IMR-90 (cell line): Measurements from ENCODE around the gene NCAPG2. TPM values are rescaled to one million over a fixed set of nuclear protein-coding genes. Genes with fewer than 3 reads are reported as not detected.

Source experiments
- ATAC-seq: fragments of 200-7000 bp; cut with Tn5 transposase; 2 replicates; pipeline ENCODE4 v1.9.1; 2020; ENCODE audit warnings: low read depth, mild to moderate bottlenecking, moderate library complexity
- BruUV-seq: library from RNA; stranded (reverse); fragments of 400-500 nt; replicated peaks from 2 replicates; lab custom pipeline; 2021; lab: Mats Ljungman, UMichigan
- CTCF ChIA-PET: fragments of 300-600 bp; formaldehyde crosslinking; extraction: SDS; loops from one replicate; lab custom pipeline; 2021; ENCODE audit warnings: antibody characterized with exemption; lab: Yijun Ruan, JAX
- POLR2A ChIA-PET: fragments of 300-600 bp; sonication (Branson Sonifier 250); formaldehyde crosslinking; loops from one replicate; lab custom pipeline; 2022; ENCODE audit warnings: antibody characterized with exemption; ENCODE audit not compliant: unreplicated experiment; lab: Charles Lee
- DNase-seq: peaks from one replicate; pipeline ENCODE4 v3.0.0; 2013
- H2AFZ ChIP-seq: replicated peaks from 2 replicates; pipeline ENCODE3; 2013; ENCODE audit warnings: low read length, mild to moderate bottlenecking; ENCODE audit not compliant: poor library complexity
- H2AK5ac ChIP-seq: 2 replicates; pipeline ENCODE4 v1.6.1; 2013; ENCODE audit warnings: low read depth, low read length, inconsistent platforms
- H2AK9ac ChIP-seq: replicated peaks from 2 replicates; pipeline ENCODE3; 2013; ENCODE audit warnings: mild to moderate bottlenecking, low read depth, low read length, moderate library complexity; ENCODE audit not compliant: poor library complexity
- H2BK120ac ChIP-seq: 2 replicates; pipeline ENCODE4 v1.6.1; 2013; ENCODE audit warnings: low read depth, low read length, inconsistent platforms
- H2BK15ac ChIP-seq: 3 replicates; pipeline ENCODE4 v1.6.1; 2013; ENCODE audit warnings: low read depth, low read length, inconsistent platforms
- H2BK20ac ChIP-seq: 2 replicates; pipeline ENCODE4 v1.6.1; 2013; ENCODE audit warnings: low read depth, mild to moderate bottlenecking, inconsistent platforms, low read length, moderate library complexity
- H2BK5ac ChIP-seq: 2 replicates; pipeline ENCODE4 v1.6.1; 2013; ENCODE audit warnings: mild to moderate bottlenecking, low read depth, low read length, inconsistent platforms; ENCODE audit not compliant: poor library complexity, severe bottlenecking
- H3K14ac ChIP-seq: replicated peaks from 2 replicates; pipeline ENCODE4 v1.6.1; 2013; ENCODE audit warnings: low read depth, low read length, inconsistent platforms
- H3K18ac ChIP-seq: 2 replicates; pipeline ENCODE4 v1.6.1; 2013; ENCODE audit warnings: low read depth, low read length, control low read depth
- H3K23ac ChIP-seq: 2 replicates; pipeline ENCODE4 v1.6.1; 2013; ENCODE audit warnings: low read depth, low read length, inconsistent platforms
- H3K27ac ChIP-seq: 2 replicates; pipeline ENCODE4 v1.5.1; 2013; ENCODE audit warnings: mild to moderate bottlenecking, control low read depth, low read length; ENCODE audit not compliant: insufficient read depth
- H3K27me3 ChIP-seq: 2 replicates; pipeline ENCODE4 v1.6.1; 2013; ENCODE audit warnings: low read length; ENCODE audit not compliant: control insufficient read depth, insufficient read depth
- H3K36me3 ChIP-seq: 2 replicates; pipeline ENCODE4 v1.6.1; 2013; ENCODE audit warnings: low read length, mixed read lengths; ENCODE audit not compliant: control insufficient read depth, insufficient read depth
- H3K4ac ChIP-seq: 2 replicates; pipeline ENCODE4 v1.6.1; 2013; ENCODE audit warnings: low read depth, low read length, inconsistent platforms
- H3K4me1 ChIP-seq: 2 replicates; pipeline ENCODE4 v1.6.1; 2013; ENCODE audit warnings: low read length, mixed read lengths; ENCODE audit not compliant: control insufficient read depth, insufficient read depth
- H3K4me2 ChIP-seq: 2 replicates; pipeline ENCODE4 v1.6.1; 2013; ENCODE audit warnings: low read depth, mild to moderate bottlenecking, control low read depth, low read length, moderate library complexity
- H3K4me3 ChIP-seq: 2 replicates; pipeline ENCODE4 v1.5.1; 2013; ENCODE audit warnings: low read depth, mild to moderate bottlenecking, control low read depth, low read length, moderate library complexity; ENCODE audit not compliant: insufficient read depth
- H3K56ac ChIP-seq: 2 replicates; pipeline ENCODE4 v1.6.1; 2013; ENCODE audit warnings: low read length, inconsistent platforms; ENCODE audit not compliant: insufficient read depth; ENCODE audit errors: extremely low read depth
- H3K79me1 ChIP-seq, 2 experiments: 2 replicates each; pipeline ENCODE4 v1.6.1; 2013; ENCODE audit warnings: low read length in 2 of 2, inconsistent platforms in 1 of 2, low read depth in 1 of 2
- H3K9ac ChIP-seq: 2 replicates; pipeline ENCODE4 v1.6.1; 2013; ENCODE audit warnings: low read depth, low read length, control low read depth
- H3K9me1 ChIP-seq: 2 replicates; pipeline ENCODE4 v1.6.1; 2013; ENCODE audit warnings: low read length, inconsistent platforms; ENCODE audit not compliant: insufficient read depth
- H3K9me3 ChIP-seq: 2 replicates; pipeline ENCODE4 v1.6.1; 2013; ENCODE audit warnings: low read length; ENCODE audit not compliant: control insufficient read depth, insufficient read depth
- H4K20me1 ChIP-seq: 2 replicates; pipeline ENCODE4 v1.6.1; 2013; ENCODE audit warnings: low read length, inconsistent platforms; ENCODE audit not compliant: insufficient read depth
- H4K5ac ChIP-seq: 2 replicates; pipeline ENCODE4 v1.6.1; 2013; ENCODE audit warnings: mild to moderate bottlenecking, low read depth, low read length, control low read depth
- H4K8ac ChIP-seq, 2 experiments: 2 replicates each; pipeline ENCODE4 v1.6.1; 2013; ENCODE audit warnings: low read depth in 2 of 2, low read length in 2 of 2, control low read depth in 1 of 2, inconsistent platforms in 1 of 2
- H4K91ac ChIP-seq: 2 replicates; pipeline ENCODE4 v1.6.1; 2013; ENCODE audit warnings: low read depth, low read length, inconsistent platforms; ENCODE audit not compliant: insufficient read depth
- CEBPB ChIP-seq: IDR thresholded peaks from 2 replicates; pipeline ENCODE4 v1.6.1; 2012; ENCODE audit warnings: low read depth, low read length, improper control_type of control experiment
- MAZ ChIP-seq: IDR thresholded peaks from 2 replicates; pipeline ENCODE4 v1.6.1; 2012; ENCODE audit warnings: low read depth, mild to moderate bottlenecking, low read length, improper control_type of control experiment, moderate library complexity, borderline replicate concordance
- MXI1 ChIP-seq: IDR thresholded peaks from 2 replicates; pipeline ENCODE4 v1.6.1; 2012; ENCODE audit warnings: low read depth, mild to moderate bottlenecking, low read length, moderate library complexity, borderline replicate concordance
- POLR2A ChIP-seq: IDR thresholded peaks from 2 replicates; pipeline ENCODE4 v1.6.1; 2012; ENCODE audit warnings: mild to moderate bottlenecking, low read depth, low read length
- RCOR1 ChIP-seq: IDR thresholded peaks from 2 replicates; pipeline ENCODE4 v1.6.1; 2012; ENCODE audit warnings: mild to moderate bottlenecking, low read length, improper control_type of control experiment; ENCODE audit not compliant: insufficient replicate concordance
- SMC3 ChIP-seq: fragments of 150-350 bp; IDR thresholded peaks from 2 replicates; pipeline ENCODE4 v1.6.1; 2016; ENCODE audit warnings: low read depth, mild to moderate bottlenecking, antibody characterized with exemption, low read length, moderate library complexity
- WGBS, 2 experiments: methylation state at CpG; one replicate each; pipeline versions ENCODE4 v1.1.5 to v1.1.7; 2013; ENCODE audit warnings: missing lambda C conversion rate in 2 of 2; ENCODE audit not compliant: insufficient read length in 1 of 2; ENCODE audit errors: extremely low coverage in 2 of 2; 5-methylcytosine and 5-hydroxymethylcytosine counted together
- dilution Hi-C: fragments of 300-500 bp; cut with HindIII; formaldehyde crosslinking; loops from one replicate; pipeline ENCODE4 v1.14.3; 2018; ENCODE audit warnings: low sequenced_read_pairs; ENCODE audit not compliant: unreplicated experiment
- in situ Hi-C: fragments of 300-500 bp; cut with MboI; formaldehyde crosslinking; loops from 3 replicates; pipeline ENCODE4 v1.14.3; 2019; ENCODE audit warnings: low sequenced_read_pairs, inconsistent platforms, mixed read lengths
- intact Hi-C: fragments of 100-400 bp; cut with micrococcal nuclease; formaldehyde crosslinking; loops from 2 replicates; pipeline ENCODE4 v1.10.0; 2022
- polyA plus RNA-seq, 3 experiments: library from polyadenylated mRNA; depleted of rRNA; stranded (reverse); fragments of >200 nt; gene quantifications; 2 replicates each; pipeline ENCODE4 v1.2.3, GENCODE V29; 2012; ENCODE audit warnings: low replicate concordance in 1 of 3
- total RNA-seq: library from RNA; depleted of rRNA; stranded (reverse); fragments of >200 nt; gene quantifications from 2 replicates; pipeline ENCODE4 v1.2.3, GENCODE V29; 2012

Gene NCAPG2
- total and polyA plus RNA-seq, 2 of the 4 experiments (the other 2 are of a cell fraction): 25.6 to 25.8 TPM

DNA sequence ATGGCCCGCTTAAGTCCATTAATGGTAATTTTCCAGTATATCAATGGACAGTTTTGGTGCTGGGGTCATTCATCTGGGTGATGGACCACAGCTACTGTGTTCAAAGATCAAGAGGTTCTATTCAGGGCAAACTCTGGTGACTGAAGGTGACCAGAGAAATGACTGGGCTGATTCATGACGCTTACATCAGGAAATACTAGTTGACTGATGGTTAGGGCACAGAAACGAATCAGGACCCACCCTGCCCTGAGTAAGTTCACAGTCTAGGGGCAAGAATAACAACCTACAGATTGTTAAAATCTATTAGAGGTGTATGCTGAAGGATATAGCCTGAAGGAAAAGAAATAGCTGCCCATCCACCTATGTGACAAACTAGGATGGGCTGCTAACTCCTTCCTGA is 9.5 kb downstream of the NCAPG2 start:
- DNase-seq (no peak), ATAC-seq (no peak)
- H2BK15ac ChIP-seq: no peak overlapping the region
- intact Hi-C loops: no loop called here
- no peak overlapping the region for H3K18ac ChIP-seq
- H2BK5ac ChIP-seq: no peak overlapping the region
- no peaks in the 10 kb centered on the region for H4K20me1 ChIP-seq
- peaks cover 3% of the 10 kb centered on the region; the same call in 1 of the 2 replicates for H3K36me3 ChIP-seq
- H2BK20ac ChIP-seq: no peak overlapping the region
- H3K9me1 ChIP-seq: no peaks in the 10 kb centered on the region; the same call in 1 of the 2 replicates
- H3K4me2 ChIP-seq: no peak overlapping the region
- H2AK5ac ChIP-seq: no peak overlapping the region
- H3K4me3 ChIP-seq: no peak overlapping the region
- no peaks in the 10 kb centered on the region for H3K9me3 ChIP-seq
- H3K56ac ChIP-seq: no peak overlapping the region
- no peak overlapping the region for H2AK9ac ChIP-seq
- no peak overlapping the region for H2AFZ ChIP-seq
- no peak for TF ChIP-seq MXI1
- TF ChIP-seq RCOR1: no peak
- no peak for TF ChIP-seq MAZ
- TF ChIP-seq SMC3: no peak
- no peak for TF ChIP-seq CEBPB
- no peak for TF ChIP-seq POLR2A
- H4K8ac ChIP-seq: no peak overlapping the region
- H3K23ac ChIP-seq: no peak overlapping the region
- no peaks in the 10 kb centered on the region for H3K27me3 ChIP-seq
- dilution Hi-C loops: no loop called here
- in situ Hi-C loops: loop anchor here (5.0 kb wide), 1 partner anchor 282 kb away; no protein-coding TSS in a partner anchor
- H3K27ac ChIP-seq: no peak overlapping the region
- no peak overlapping the region for H3K9ac ChIP-seq
- CTCF ChIA-PET: interaction anchor here (0.6 to 3.0 kb wide), 3 partner anchors 21 to 282 kb away, joined by 3 to 32 read pairs (median 3); no protein-coding TSS in a partner anchor
- no peak overlapping the region for H3K4ac ChIP-seq
- H3K14ac ChIP-seq: no peak overlapping the region
- POLR2A ChIA-PET: interaction anchor here (0.5 kb wide), 1 partner anchor 188 kb away, joined by 6 read pairs; no protein-coding TSS in a partner anchor
- no peak overlapping the region for H4K5ac ChIP-seq
- BruUV-seq: no TSS peak
- H3K4me1 ChIP-seq: peaks cover 4% of the 10 kb centered on the region; the same call in 1 of the 2 replicates
- no CpG with 5 or more reads among the region's 3 CpGs for WGBS, 2 experiments
- peaks cover 37 to 45% of the 10 kb centered on the region in 2 experiments for H3K79me1 ChIP-seq
- H4K91ac ChIP-seq: no peak overlapping the region; the same call in 1 of the 2 replicates
- no peak overlapping the region for H2BK120ac ChIP-seq
